ENCODE data around the gene CRAT. TPM values are rescaled to one million over a fixed set of nuclear protein-coding genes. Genes with fewer than 3 reads are reported as not detected.
A peak's percentile ranks its signal among the peaks of the same experiment; 100 is the strongest.

CRAT gene
- total and polyA plus RNA-seq, 8 donors: 30.3 to 131 (median 61.7) TPM

DNA sequence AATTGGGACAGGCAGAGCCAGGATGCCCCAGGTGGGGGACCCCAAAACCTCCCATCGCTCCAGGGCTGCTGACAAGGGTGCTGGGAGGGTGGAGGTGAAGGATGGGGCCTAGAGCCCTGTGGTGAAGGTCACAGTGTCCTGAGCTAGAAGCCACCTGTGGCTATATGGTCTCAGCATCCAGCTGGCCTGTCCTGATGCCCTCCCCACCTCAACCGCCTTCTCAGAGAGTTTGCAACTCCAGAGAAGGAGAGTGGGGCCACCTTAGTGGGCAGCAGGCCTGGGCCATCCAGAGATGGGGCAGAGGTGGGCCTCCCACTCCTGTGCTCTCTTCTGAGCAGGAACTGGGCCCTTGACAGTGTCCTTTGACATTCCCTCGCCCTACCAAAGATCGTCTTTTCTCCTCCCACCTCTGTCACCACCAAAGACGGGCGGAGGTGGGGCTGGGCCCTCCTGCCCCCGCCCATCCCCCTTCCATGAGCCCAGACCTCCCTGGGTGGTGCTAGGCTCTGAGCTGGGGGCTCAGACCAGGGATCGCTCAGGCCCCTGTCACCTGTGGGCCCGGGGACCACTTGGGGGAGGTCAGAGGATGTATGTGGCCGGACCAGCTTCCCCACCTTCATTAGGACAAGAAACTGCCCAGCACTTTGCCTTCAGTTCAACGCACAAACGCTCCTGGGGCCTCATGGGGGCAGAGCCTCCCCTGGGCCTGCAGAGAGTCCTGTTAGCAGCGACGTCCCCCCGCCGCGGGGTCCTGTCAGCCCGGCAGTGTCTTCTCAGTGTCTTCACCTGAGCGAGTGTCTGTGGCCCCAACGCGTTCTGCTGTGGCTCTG is 39.7 kb downstream of the CRAT start:
- Histone ChIP-seq H3K4me3 (no peak overlapping the region), H3K4me1 (no peaks in the 10 kb centered on the region), H3K27me3 (no peaks in the 10 kb centered on the region), H3K9me3 (no peaks in the 10 kb centered on the region), H3K27ac (no peak overlapping the region), H3K36me3 (no peaks in the 10 kb centered on the region)
- 86 to 87% methylated on average over 21 of the region's 21 CpGs for WGBS, 2 donors
- FAIRE-seq: no peak
- TF ChIP-seq, protein P1, sequence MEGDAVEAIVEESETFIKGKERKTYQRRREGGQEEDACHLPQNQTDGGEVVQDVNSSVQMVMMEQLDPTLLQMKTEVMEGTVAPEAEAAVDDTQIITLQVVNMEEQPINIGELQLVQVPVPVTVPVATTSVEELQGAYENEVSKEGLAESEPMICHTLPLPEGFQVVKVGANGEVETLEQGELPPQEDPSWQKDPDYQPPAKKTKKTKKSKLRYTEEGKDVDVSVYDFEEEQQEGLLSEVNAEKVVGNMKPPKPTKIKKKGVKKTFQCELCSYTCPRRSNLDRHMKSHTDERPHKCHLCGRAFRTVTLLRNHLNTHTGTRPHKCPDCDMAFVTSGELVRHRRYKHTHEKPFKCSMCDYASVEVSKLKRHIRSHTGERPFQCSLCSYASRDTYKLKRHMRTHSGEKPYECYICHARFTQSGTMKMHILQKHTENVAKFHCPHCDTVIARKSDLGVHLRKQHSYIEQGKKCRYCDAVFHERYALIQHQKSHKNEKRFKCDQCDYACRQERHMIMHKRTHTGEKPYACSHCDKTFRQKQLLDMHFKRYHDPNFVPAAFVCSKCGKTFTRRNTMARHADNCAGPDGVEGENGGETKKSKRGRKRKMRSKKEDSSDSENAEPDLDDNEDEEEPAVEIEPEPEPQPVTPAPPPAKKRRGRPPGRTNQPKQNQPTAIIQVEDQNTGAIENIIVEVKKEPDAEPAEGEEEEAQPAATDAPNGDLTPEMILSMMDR (IDR thresholded peaks at IDR 0.05): no peak
- no peak for ATAC-seq
- intact Hi-C loops (cut with DNase I): no loop called here
- DNase-seq: peak in 1 of 6 donors; percentile 61

DNA sequence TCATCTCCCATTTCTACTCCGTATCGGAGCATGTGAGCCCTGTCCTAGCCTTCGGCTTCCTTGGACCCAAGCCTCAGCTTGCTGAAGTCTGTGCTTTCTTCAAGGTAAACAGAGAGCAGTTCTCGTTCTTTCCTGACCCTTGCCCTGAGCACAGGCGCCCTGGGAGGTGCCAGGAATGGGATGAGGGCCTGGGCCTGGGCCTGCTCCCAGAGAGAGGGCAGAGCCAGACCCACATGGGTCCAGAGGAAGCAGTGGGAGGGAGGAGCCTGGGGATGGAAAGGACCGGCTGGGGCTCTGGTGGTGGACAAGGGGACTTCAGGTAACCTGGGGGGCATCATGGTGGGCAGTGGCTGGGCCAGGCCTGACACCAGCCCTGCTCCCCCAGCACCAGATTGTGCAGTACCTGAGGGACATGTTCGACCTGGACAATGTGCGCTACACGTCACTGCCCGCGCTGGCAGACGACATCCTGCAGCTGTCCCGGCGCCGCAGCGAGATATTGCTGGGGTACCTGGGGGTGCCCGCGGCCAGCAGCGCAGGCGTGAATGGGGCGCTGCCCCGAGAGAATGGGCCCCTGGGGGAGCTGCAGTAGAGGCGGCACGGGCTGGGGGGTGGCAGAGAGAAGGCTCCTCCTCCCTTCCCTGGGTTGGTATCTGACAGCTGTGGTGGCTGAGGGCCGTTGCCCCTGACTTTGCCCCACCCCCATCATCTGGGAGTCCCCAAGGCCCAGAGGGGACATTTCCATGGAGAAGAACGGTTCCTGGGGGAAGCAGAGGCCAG is 40.5 kb downstream of the CRAT start:
- ATAC-seq: peak; percentile 14 to 20 (median 18)
- TF ChIP-seq, protein P1 (IDR thresholded peaks at IDR 0.05): no peak
- no peak for FAIRE-seq
- 88 to 90% methylated on average over 25 to 26 of the region's 26 CpGs for WGBS, 2 donors
- no peaks in the 10 kb centered on the region for H3K36me3 ChIP-seq
- H3K4me3 ChIP-seq: no peak overlapping the region
- no peaks in the 10 kb centered on the region for H3K27me3 ChIP-seq
- H3K9me3 ChIP-seq: no peaks in the 10 kb centered on the region
- H3K4me1 ChIP-seq: no peaks in the 10 kb centered on the region
- intact Hi-C loops (cut with DNase I): no loop called here
- no peak overlapping the region for H3K27ac ChIP-seq
- peak in 2 of 6 donors; percentile 14 to 64 for DNase-seq

DNA sequence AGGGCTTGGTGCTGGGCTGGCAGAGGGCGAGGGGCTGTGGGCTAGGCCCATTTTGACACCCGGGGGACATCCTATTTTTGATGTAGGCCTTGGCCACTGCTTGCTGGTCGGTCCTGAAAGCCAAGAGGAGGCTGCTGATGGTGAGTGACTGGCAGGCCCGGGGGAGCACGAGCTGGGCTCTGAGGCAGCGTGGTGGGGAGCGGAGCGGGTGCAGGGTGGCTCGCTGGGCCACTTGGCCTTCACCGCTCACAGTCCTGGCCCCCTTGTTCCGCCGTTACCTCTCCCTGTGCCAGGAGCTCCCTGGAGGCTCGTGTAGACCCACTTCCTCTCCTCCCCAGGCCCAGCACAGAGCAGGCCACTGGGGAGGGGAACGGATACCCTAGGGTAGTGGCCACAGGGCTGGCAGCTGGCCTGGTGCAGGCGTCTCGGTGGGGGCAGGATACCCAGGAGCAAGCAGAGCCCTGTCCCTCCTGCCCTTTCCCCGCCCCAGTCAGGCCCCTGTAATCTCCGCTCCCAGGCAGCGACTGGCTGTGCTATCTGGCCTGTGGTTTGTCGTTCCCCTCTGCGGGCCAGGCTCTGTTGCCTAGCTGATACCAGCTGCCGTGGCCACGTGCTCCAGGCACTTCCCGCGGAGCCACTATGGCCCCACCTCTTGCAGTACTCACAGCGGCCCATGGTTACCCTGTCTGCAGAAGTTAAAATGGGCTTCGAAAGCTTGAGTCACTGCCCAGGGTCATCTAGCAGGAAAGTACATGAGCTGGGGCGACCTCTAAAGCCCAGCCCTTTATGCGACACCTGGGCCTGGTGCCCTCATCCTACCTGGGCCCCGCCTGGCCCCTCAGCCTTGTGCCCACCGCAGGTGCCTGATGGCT is 41.4 kb downstream of the CRAT start:
- no peaks in the 10 kb centered on the region for H3K9me3 ChIP-seq
- no peak for FAIRE-seq
- intact Hi-C loops (cut with DNase I): no loop called here
- H3K36me3 ChIP-seq: no peaks in the 10 kb centered on the region
- DNase-seq: peak in 5 of 6 donors; percentile 48 to 70 (median 66)
- no peaks in the 10 kb centered on the region for H3K27me3 ChIP-seq
- 72 to 78% methylated on average over 31 of the region's 31 CpGs for WGBS, 2 donors
- H3K27ac ChIP-seq: peak overlapping the region in 1 of 4 donors; percentile 54
- peak; percentile 83 to 93 (median 90) for ATAC-seq
- TF ChIP-seq, protein P1 (IDR thresholded peaks at IDR 0.05): no peak
- H3K4me1 ChIP-seq: no peaks in the 10 kb centered on the region
- no peak overlapping the region for H3K4me3 ChIP-seq

DNA sequence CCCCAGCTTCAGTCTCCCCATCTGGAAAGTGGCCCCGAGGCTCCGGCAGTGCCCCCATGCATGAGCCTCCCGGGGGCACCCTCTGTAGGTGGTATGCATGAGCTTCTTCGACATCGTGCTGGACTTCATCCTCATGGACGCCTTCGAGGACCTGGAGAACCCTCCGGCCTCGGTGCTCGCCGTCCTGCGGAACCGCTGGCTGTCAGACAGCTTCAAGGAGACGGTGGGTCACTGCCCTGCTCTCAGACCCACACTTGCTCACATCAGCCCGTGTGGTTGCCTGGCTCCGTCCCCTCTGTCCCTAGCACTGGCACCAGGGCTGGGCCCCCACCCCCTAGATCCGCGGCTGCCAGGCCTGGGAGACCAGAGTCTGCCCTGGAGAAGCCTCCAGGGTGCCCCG is 42.5 kb downstream of the CRAT start:
- 92 to 93% methylated on average over 19 of the region's 19 CpGs for WGBS, 2 donors
- DNase-seq (no peak), ATAC-seq (no peak), FAIRE-seq (no peak)
- Histone ChIP-seq H3K9me3 (no peaks in the 10 kb centered on the region), H3K27ac (no peak overlapping the region), H3K4me3 (no peak overlapping the region), H3K4me1 (no peaks in the 10 kb centered on the region), H3K36me3 (peaks cover 0 to 1% (median 1%) of the 10 kb centered on the region in 3 donors), H3K27me3 (no peaks in the 10 kb centered on the region)
- TF ChIP-seq, protein P1 (IDR thresholded peaks at IDR 0.05): no peak
- intact Hi-C loops (cut with DNase I): no loop called here

All from pancreas (tissue), 10 donors.